ENCODE results near the gene CLIP4. TPM values are rescaled to one million over a fixed set of nuclear protein-coding genes. Genes with fewer than 3 reads are reported as not detected.

Gene CLIP4
- polyA plus RNA-seq, 2 of the 4 experiments (the other 2 are of a cell fraction) = 51.1 to 99.1 TPM

DNA sequence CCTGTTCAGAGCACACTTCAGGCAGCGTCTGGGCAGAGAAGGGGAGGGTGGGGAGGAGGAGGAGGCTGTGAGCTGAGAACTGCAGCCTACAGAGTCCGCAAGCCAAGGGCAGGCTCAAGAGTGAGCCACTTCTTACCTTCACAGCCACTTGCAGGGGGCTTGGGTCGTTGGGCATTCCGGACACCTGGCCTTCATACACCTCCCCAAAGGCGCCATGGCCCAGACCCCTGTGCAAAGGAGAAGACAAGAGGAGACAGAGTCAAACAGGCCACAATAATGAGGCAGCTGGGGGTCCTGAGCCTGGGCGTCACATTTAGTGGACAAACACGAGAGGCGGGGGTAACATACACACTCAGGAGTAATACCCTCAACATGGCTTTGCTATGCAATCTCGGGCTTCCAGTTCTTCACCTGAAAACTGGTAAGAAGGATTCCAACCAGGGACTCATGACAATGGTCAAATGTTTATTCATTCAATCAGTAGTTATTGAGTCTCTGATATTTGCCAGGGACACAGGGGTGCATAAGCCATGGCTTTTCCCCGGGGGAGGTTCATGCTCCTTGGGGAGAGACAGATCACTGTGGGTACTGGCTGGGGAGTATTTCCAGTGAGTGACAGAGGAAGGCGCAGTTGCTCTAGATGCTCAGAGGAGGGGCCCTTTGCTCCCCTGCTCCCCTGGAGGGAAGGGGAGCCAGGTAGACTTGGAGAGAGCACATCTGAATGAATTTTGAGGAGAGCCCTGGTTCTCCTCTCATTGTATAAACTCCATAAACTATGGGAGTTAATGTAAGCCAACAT is 107.4 kb downstream of the CLIP4 start:
- DNase-seq (ENCODE audit: low read depth in 1 of 2, low spot score in 1 of 2) (no peak), FAIRE-seq (no peak), ATAC-seq (no peak)
- WGBS (ENCODE audit: missing lambda C conversion rate) = 65% methylated on average over 11 of the region's 11 CpGs
- POLR2A ChIA-PET = no interaction called here
- no peak for TF ChIP-seq NFE2L2 (conservative IDR thresholded peaks at IDR 0.05; ENCODE audit: low read length)
- no peak for TF ChIP-seq ZC3H11A (IDR thresholded peaks at IDR 0.05)
- TF ChIP-seq, protein P1, sequence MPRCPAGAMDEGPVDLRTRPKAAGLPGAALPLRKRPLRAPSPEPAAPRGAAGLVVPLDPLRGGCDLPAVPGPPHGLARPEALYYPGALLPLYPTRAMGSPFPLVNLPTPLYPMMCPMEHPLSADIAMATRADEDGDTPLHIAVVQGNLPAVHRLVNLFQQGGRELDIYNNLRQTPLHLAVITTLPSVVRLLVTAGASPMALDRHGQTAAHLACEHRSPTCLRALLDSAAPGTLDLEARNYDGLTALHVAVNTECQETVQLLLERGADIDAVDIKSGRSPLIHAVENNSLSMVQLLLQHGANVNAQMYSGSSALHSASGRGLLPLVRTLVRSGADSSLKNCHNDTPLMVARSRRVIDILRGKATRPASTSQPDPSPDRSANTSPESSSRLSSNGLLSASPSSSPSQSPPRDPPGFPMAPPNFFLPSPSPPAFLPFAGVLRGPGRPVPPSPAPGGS (IDR thresholded peaks at IDR 0.05) = no peak
- TF ChIP-seq, protein P2, sequence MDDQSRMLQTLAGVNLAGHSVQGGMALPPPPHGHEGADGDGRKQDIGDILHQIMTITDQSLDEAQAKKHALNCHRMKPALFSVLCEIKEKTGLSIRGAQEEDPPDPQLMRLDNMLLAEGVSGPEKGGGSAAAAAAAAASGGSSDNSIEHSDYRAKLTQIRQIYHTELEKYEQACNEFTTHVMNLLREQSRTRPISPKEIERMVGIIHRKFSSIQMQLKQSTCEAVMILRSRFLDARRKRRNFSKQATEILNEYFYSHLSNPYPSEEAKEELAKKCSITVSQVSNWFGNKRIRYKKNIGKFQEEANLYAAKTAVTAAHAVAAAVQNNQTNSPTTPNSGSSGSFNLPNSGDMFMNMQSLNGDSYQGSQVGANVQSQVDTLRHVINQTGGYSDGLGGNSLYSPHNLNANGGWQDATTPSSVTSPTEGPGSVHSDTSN (IDR thresholded peaks at IDR 0.05) = no peak
- TF ChIP-seq ZSCAN20 (CRISPR knock-in tag; IDR thresholded peaks at IDR 0.05) = no peak
- TF ChIP-seq NPAS2 (CRISPR knock-in tag; IDR thresholded peaks at IDR 0.05; ENCODE audit: borderline replicate concordance) = no peak
- no peak for TF ChIP-seq JUNB (IDR thresholded peaks at IDR 0.05)
- TF ChIP-seq JUN (IDR thresholded peaks at IDR 0.05) = no peak
- TF ChIP-seq MYC (IDR thresholded peaks at IDR 0.05; ENCODE audit: borderline replicate concordance, low read length) = no peak
- Histone ChIP-seq H3K9me3 (no peaks in the 10 kb centered on the region), H3K4me2 (no peak overlapping the region), H3K27ac (no peak overlapping the region), H3K4me1 (peaks cover 6% of the 10 kb centered on the region; the same call in 1 of the 3 replicates), H3K4me3 (no peak overlapping the region)
- CTCF ChIA-PET = interaction anchor here (1.6 kb wide), 1 partner anchor 25 kb away, joined by 4 read pairs; no protein-coding TSS in a partner anchor

DNA sequence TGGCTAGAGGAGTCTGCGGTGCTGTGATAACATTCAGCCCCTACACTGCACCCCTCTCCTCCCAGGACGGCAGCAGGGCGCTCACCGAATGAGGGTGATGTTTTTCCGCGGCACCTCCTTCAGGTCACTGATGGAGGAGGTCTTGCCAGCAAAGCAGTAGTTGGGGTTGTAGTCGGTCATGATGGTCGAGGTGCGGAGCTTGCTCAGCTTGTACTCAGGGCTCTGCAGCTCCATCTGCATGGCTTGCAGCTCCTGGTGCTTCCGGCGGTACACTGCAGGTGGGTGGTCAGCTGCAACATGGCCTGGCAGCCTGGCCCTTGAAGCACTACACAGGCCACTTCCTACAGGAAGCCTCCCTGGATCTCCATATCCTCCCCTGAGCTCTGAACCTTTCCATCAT is 108.0 kb downstream of the CLIP4 start:
- Histone ChIP-seq H3K9me3 (no peaks in the 10 kb centered on the region), H3K4me2 (no peak overlapping the region), H3K4me3 (no peak overlapping the region), H3K27ac (no peak overlapping the region), H3K4me1 (peaks cover 11% of the 10 kb centered on the region; the same call in 1 of the 3 replicates)
- POLR2A ChIA-PET = no interaction called here
- CTCF ChIA-PET = interaction anchor here (1.6 kb wide), 1 partner anchor 26 kb away, joined by 4 read pairs; no protein-coding TSS in a partner anchor
- FAIRE-seq = no peak
- no peak for DNase-seq (ENCODE audit: low read depth in 1 of 2, low spot score in 1 of 2)
- no peak for TF ChIP-seq KDM5A (IDR thresholded peaks at IDR 0.05)
- no peak for TF ChIP-seq ESRRA (IDR thresholded peaks at IDR 0.05; ENCODE audit: borderline replicate concordance, low read length)
- TF ChIP-seq EHF (CRISPR knock-in tag; IDR thresholded peaks at IDR 0.05) = no peak
- WGBS (ENCODE audit: missing lambda C conversion rate) = 70% methylated on average over 11 of the region's 11 CpGs
- ATAC-seq = no peak

DNA sequence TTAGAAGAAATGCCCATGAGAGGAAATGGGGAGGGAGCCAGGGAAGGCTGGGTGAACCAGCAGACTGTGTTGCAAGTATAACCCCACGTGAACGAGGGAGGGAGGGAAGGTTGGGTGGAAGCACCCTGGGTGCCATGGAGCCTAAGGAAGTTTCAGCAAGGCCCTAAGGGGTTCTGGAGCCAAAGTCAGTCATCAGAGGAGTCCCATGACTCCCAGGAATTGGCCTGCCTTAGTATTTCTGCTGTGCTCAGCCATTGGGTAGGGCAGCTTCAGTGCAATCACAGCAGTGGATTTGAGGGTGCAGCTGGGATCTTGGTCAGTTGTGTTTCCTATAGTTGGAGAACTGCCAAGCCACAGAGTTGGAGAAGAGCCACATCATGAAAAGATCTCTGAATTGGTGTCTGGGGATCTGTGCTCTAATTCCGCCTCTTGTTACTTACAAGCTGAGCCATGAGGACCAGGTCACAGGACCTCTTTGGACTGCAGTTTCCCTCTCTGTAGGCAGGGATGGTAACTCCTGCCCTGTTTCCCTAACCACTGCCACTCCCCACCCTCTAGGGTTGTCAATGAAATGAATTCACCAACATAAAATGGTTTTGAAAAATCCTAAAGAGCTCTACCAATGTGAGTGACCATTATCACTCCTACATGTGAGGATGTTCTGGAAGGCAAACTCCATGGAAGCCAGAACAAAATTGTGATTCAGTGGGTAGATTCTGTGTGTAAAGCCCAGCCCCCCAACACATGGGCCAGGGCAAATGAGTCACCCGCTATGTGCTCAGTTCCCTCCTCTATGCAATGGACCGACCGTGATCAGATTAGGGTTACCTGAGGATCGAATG is 108.9 kb downstream of the CLIP4 start:
- FAIRE-seq (no peak), DNase-seq (ENCODE audit: low read depth in 1 of 2, low spot score in 1 of 2) (no peak), ATAC-seq (peak; percentile 5 to 22; a peak in 3 of 6 replicates)
- Histone ChIP-seq H3K27ac (no peak overlapping the region), H3K9me3 (no peaks in the 10 kb centered on the region), H3K4me2 (no peak overlapping the region), H3K4me3 (no peak overlapping the region), H3K4me1 (peaks cover 12% of the 10 kb centered on the region; the same call in 1 of the 3 replicates)
- ChIA-PET POLR2A (no interaction called here), CTCF (interaction anchor here (1.0 to 1.6 kb wide), 4 partner anchors 9 to 265 kb away, joined by 3 to 4 read pairs (median 4); no protein-coding TSS in a partner anchor)
- 65% methylated on average over 7 of the region's 7 CpGs for WGBS (ENCODE audit: missing lambda C conversion rate)
- TF ChIP-seq FOSL2 (IDR thresholded peaks at IDR 0.05) = no peak
- 0 out of 2 replicates have a peak, but pooled peaks have one; percentile 6 for TF ChIP-seq FOSL2 (CRISPR knock-in tag; IDR thresholded peaks at IDR 0.05)
- no peak for TF ChIP-seq HES2 (IDR thresholded peaks at IDR 0.05)
- TF ChIP-seq, protein P3, sequence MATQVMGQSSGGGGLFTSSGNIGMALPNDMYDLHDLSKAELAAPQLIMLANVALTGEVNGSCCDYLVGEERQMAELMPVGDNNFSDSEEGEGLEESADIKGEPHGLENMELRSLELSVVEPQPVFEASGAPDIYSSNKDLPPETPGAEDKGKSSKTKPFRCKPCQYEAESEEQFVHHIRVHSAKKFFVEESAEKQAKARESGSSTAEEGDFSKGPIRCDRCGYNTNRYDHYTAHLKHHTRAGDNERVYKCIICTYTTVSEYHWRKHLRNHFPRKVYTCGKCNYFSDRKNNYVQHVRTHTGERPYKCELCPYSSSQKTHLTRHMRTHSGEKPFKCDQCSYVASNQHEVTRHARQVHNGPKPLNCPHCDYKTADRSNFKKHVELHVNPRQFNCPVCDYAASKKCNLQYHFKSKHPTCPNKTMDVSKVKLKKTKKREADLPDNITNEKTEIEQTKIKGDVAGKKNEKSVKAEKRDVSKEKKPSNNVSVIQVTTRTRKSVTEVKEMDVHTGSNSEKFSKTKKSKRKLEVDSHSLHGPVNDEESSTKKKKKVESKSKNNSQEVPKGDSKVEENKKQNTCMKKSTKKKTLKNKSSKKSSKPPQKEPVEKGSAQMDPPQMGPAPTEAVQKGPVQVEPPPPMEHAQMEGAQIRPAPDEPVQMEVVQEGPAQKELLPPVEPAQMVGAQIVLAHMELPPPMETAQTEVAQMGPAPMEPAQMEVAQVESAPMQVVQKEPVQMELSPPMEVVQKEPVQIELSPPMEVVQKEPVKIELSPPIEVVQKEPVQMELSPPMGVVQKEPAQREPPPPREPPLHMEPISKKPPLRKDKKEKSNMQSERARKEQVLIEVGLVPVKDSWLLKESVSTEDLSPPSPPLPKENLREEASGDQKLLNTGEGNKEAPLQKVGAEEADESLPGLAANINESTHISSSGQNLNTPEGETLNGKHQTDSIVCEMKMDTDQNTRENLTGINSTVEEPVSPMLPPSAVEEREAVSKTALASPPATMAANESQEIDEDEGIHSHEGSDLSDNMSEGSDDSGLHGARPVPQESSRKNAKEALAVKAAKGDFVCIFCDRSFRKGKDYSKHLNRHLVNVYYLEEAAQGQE (IDR thresholded peaks at IDR 0.05) = no peak
- no peak for TF ChIP-seq CEBPB (IDR thresholded peaks at IDR 0.05)
- no peak for TF ChIP-seq E2F6 (IDR thresholded peaks at IDR 0.05; ENCODE audit: borderline replicate concordance, low read depth)

Data from A549 (cell line).